HG02973 (cell line): ENCODE results near the gene LSM14B.

Experiments used
- ATAC-seq: cut with Tn5 transposase; IDR thresholded peaks from one replicate; pipeline ENCODE4 v1.9.1; 2021; ENCODE audit warnings: moderate library complexity; ENCODE audit not compliant: unreplicated experiment

The LSM14B gene

GRCh38 chr20:62160876-62161275 is 38.6 kb downstream of the LSM14B start:
- ATAC-seq = no peak

GRCh38 chr20:62161347-62161746 is 39.1 kb downstream of the LSM14B start:
- no peak for ATAC-seq

GRCh38 chr20:62162765-62163484 is 40.6 kb downstream of the LSM14B start:
- ATAC-seq = no peak

GRCh38 chr20:62163485-62163865 is 41.2 kb downstream of the LSM14B start:
- no peak for ATAC-seq

- ATAC-seq = no peak
These were observed 41.9 kb downstream of the LSM14B start for GRCh38 chr20:62163986-62164762.

GRCh38 chr20:62164879-62165761 is 42.8 kb downstream of the LSM14B start:
- ATAC-seq = no peak

GRCh38 chr20:62165762-62166399 is 43.6 kb downstream of the LSM14B start:
- no peak for ATAC-seq

- ATAC-seq = no peak
These were observed 45.2 kb downstream of the LSM14B start for GRCh38 chr20:62167474-62167873.

- no peak for ATAC-seq
These were observed 45.8 kb downstream of the LSM14B start for GRCh38 chr20:62168061-62168460.

GRCh38 chr20:62168890-62169435 is 46.7 kb downstream of the LSM14B start:
- ATAC-seq = no peak

- ATAC-seq = no peak
These were observed 48.3 kb downstream of the LSM14B start for GRCh38 chr20:62170536-62170935.

- ATAC-seq = no peak
These were observed 49.0 kb downstream of the LSM14B start for GRCh38 chr20:62171245-62171644.

- ATAC-seq = no peak
These were observed 50.4 kb downstream of the LSM14B start for GRCh38 chr20:62172666-62173065.

GRCh38 chr20:62174021-62174804 is 51.9 kb downstream of the LSM14B start:
- no peak for ATAC-seq

GRCh38 chr20:62174870-62175624 is 52.8 kb downstream of the LSM14B start:
- no peak for ATAC-seq

GRCh38 chr20:62175711-62176110 is 53.4 kb downstream of the LSM14B start:
- ATAC-seq = no peak

- no peak for ATAC-seq
These were observed 54.6 kb downstream of the LSM14B start for GRCh38 chr20:62176866-62177265.

- no peak for ATAC-seq
These were observed 55.0 kb downstream of the LSM14B start for GRCh38 chr20:62177307-62177706.
